Measurements from ENCODE around the gene LSM14A.
"Not testable (repeated sequence)": the region's sequence is repeated elsewhere in the genome, so short reads cannot be mapped to it uniquely, and the experiment has no call there.

The LSM14A gene

DNA sequence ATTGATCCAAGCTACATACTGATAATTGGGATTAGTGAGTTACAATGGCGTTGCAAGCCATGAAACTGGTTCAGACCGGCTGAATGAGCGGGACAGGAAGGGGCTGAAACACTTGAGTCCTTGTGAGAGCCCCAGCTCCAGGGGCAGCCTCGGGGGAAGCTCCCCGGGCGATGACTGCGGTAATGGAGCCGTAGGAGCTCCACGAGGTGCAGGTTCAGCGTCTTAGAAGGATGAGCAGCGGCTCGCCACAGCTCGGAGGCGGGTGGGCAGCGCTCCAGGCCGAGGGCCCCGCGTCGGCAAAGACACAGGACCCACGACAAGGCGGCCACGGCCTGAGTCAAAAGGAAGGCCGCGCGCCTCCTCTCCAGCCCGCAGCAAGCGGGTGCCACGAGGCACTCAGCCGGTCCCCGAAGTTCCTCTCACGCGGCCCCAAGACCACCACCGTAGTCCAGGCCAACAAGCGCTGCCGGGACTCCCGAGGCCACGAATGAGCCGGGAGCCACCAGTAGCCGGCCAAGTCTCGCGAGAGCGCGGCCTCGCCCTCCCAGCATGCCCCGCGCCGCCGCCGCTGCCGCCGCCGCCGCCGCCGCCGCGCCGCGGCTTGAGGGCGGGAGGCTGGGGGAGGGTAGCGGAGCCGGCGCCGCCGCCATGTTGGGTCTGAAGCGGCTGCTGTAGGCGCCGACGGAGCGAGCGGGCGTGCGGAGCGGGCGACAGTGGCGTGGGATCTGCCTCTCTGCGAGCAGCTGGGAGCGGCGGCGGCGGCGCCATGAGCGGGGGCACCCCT lies at the start of gene LSM14A:
LSM14A (plus strand) TSS at position 628 of the 784 bp plus-strand sequence; CDS start at position 767, 139 bp downstream.
- no peak for FAIRE-seq
- DNase-seq (ENCODE audit: insufficient read length, low spot score): peak; percentile 91

DNA sequence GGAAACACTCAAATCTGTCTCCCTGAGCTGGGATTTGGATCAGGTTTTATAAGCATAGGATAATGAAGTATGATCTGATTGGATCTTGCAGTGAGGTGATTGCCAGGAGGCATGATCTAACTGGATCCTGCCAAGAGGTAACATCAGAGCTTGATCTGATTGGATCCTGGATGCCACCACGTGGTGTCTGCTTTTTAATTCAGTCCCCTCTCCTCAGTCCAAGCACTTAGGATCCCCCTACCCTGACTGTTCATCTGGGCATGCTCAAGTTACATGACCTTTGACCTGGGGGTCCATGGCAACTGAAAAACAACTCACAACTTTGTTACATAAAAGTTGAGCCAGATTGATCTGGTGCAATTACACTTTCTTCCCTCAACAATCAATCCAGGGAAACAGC lies 47.5 kb upstream of the LSM14A start:
- no peak for DNase-seq (ENCODE audit: insufficient read length, low spot score)

DNA sequence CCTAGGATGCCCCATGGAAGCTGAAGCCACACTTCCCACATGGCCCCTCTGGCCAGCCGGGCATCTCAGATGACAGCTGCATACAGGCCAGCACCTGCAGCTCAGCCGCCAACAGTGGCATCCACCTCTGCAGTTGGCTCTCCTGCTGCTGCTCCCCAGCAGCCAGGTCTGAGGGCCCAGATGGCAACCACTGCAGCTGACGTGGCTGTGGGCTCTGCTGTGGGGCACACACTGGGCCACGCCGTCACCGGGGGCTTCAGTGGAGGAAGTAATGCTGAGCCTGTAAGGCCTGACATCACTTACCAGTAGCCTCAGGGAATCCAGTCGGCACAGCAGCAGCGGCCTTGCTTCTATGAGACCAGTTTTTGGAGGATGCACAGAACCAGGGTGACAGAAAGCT lies 45.3 kb upstream of the LSM14A start:
- no peak for FAIRE-seq

More for the DNA sequence above, 47.5 kb upstream of the LSM14A start:
- FAIRE-seq: no peak

DNA sequence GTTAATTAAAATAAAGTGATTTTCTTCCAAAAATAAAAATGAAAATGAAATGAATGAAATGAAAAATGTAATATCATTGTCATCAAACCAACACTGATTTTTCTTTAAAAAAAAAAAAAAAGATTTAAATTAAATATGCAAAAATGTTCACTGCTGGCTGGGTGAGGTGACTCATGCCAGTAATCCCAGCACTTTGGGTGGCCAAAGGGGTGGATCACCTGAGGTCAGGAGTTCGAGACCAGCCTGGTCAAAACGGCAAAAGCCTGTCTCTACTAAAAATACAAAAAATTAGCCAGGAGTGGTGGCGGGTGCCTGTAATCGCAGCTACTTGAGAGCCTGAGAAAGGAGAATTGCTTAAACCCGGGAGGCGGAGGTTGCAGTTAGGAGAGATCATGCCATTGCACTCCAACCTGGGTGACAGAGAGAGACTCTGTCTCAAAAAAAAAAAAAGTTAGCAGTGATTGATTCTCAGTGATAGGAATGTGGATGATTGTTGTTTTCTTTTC lies 44.6 kb upstream of the LSM14A start:
- no peak for FAIRE-seq

More for the DNA sequence above, 45.3 kb upstream of the LSM14A start:
- DNase-seq (ENCODE audit: insufficient read length, low spot score): no peak

DNA sequence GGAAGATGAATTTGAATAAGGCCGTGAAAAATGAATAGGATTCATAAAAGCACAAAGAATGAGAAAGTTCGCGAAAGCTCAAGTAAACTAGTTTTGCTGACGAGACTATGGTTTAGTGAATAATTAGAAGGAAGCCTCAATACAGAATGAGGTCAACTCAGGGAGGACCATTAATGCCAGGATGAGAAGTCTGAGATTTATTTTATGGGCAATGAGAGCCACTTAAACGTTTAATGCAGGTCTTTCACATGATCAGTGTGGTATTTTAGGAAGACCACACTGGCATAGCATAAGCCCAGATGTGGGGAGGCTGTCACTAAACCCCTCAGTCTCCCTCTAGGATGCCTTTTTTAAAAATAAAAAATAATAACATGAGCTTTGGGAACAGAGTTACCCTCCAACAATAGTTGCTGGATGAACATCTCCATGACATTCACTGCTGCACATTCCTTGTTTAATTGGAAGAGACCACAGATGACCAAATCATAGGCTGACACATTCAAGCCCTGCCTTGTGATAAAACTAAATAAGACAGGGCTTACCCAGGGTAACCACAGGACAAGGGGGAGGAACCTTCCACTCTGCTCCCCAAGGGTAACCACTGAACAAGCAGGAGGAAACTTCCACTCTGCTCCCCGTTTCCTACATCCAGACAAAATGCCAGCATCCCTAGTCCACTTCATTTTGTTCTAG lies 43.6 kb upstream of the LSM14A start:
- DNase-seq (ENCODE audit: insufficient read length, low spot score) (no peak), FAIRE-seq (no peak)

More for the DNA sequence above, 44.6 kb upstream of the LSM14A start:
- DNase-seq (ENCODE audit: insufficient read length, low spot score): no peak

DNA sequence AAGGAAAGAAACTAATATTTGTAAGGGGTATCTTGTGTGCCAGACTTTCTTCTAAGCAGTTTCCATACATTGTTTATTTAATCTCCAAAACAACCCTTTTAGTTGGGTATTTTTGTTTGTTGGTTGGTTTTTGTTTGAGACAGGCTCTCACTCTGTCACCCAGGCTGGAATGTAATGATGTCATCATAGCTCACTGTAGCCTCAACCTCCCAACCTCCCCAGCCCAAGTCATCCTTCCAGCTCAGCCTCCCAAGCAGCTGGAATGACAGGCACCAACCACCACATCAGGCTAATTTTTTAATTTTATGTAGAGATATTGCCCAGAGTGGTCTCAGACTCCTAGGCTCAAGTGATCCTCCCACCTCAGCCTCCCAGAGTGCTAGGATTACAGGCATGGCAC lies 41.2 kb upstream of the LSM14A start:
- FAIRE-seq: no peak
- DNase-seq (ENCODE audit: insufficient read length, low spot score): no peak

DNA sequence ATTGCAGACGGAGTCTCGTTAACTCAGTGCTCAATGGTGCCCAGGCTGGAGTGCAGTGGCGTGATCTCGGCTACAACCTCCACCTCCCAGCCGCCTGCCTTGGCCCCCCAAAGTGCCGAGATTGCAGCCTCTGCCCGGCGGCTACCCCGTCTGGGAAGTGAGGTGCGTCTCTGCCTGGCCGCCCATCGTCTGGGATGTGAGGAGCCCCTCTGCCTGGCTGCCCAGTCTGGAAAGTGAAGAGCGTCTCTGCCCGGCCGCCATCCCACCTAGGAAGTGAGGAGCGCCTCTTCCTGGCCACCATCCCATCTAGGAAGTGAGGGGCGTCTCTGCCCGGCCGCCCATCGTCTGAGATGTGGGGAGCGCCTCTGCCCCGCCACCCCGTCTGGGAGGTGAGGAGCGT lies 40.2 kb upstream of the LSM14A start:
- DNase-seq (ENCODE audit: insufficient read length, low spot score); FAIRE-seq: not testable (repeated sequence)

DNA sequence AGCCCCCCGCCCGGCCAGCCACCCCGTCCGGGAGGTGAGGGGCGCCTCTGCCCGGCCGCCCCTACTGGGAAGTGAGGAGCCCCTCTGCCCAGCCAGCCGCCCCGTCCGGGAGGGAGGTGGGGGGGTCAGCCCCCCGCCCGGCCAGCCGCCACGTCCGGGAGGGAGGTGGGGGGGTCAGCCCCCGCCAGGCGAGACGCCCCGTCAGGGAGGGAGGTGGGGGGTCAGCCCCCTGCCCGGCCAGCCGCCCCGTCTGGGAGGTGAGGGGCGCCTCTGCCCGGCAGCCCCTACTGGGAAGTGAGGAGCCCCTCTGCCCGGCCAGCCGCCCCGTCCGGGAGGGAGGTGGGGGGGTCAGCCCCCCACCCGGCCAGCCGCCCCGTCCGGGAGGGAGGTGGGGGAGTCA lies 39.6 kb upstream of the LSM14A start:
- not testable (repeated sequence) for FAIRE-seq

DNA sequence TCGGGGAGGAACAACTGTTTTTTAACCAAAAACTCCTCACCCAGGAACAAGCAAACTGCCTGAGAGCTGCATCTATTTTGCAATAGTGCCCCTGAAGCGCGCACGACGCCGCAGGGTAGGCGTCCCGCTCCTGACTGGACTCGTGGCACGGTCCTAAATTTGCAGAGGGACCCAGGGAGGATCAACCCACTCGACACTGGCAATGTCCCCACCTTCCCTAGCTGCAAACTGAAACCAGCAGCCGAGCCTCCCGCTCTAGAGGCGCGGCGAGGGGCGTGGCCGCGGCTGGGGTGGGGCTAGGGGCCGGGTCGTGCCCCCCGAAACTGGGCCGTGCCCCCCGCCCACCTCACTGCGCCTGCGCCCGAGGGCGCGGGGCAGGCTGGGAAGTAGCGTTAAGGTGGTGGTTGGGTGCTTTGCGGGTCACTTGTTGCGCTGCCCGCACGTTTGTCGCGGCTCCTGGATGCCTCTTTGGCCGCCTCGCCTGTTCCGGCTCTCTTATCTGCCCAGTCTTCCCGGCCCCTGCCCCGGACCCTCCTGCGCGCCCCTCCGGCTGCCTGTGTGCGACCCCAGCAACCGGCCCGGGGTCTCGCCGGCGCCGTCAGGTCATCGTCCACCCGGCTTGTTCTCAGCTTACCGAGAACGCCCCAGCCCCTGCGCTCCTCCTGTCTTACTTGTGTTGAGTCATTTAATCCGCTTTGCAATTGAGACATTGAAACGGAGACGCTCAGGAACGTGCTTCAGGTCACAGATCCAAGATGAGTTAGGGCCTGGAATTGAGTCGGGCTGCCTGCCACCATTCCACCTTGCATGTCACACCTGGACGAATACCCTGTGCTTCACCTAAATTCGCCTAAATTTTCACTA lies 37.9 kb upstream of the LSM14A start:
- peak; percentile 86 for FAIRE-seq
- peak; percentile 93 for DNase-seq (ENCODE audit: insufficient read length, low spot score)

More for the DNA sequence above, 39.6 kb upstream of the LSM14A start:
- DNase-seq (ENCODE audit: insufficient read length, low spot score): not testable (repeated sequence)

DNA sequence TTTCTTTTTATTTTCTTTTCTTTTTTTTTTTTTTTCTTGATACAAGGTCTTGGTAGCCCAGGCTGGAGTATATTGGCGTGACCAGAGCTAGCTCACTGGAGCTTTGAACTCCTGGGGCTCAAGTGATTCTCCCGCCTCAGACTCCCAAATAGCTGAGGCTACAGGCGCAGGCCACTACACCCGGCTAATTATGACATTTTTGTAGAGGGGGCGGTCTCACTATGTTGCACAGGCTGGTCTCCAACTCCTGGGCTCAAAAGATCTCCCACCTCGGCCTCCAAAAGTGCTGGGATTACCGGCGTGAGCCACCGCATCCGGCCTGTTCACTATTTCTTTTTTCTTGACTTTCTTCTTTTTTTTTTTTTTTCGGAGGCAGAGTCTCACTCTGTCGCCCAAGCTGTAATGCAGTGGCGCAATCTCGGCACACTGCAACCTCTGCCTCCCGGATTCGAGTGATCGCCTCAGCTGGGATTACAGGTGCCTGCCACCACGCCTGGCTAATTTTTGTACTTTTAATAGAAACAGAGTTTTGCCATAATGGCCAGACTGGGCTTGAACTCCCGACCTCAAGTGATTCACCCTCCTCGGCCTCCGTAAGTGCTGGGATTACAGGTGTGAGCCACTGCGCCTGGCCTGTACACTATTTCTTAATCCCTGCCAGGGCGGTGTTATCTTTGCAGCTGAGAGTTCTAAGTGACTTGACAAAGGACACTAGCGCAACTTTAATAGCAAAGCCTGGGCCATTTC lies 37.1 kb upstream of the LSM14A start:
- no peak for DNase-seq (ENCODE audit: insufficient read length, low spot score)
- no peak for FAIRE-seq

DNA sequence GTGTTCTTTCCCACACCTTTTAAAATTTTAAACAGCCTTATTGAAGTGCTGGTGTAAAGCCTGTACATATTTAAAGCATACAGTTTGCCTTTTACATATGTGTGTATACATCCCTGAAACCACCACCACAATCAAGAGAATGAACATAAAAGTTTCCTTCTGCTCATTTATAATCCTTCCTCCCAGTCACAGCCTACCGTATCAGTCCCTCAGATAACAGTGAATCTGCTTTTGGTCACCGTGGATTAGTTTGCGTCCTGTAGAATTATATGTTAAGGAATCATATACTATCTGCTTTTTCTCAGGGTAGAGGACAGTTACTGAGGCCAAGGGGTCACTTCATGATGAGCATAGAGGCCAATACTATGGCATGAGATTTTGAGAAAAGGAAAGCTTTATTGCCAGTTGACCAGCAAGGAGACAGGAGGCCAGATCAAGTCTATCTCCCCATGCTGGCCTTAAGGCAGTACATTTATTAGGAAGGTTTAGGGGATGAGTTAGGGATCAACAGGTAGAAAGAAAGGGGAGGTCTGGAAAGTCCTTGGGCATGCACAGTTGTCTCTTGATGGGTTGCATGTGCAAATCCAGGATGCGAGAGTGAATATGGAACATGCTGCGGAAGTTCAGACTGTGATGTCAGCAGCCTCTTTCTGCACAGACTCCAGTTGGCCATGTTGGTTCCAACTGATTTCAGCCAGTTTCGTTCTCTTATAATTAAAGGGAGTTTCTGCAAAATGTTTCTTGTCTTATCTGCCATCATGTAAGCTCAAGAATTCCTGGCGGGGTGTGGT lies 36.3 kb upstream of the LSM14A start:
- DNase-seq (ENCODE audit: insufficient read length, low spot score) (no peak), FAIRE-seq (no peak)

DNA sequence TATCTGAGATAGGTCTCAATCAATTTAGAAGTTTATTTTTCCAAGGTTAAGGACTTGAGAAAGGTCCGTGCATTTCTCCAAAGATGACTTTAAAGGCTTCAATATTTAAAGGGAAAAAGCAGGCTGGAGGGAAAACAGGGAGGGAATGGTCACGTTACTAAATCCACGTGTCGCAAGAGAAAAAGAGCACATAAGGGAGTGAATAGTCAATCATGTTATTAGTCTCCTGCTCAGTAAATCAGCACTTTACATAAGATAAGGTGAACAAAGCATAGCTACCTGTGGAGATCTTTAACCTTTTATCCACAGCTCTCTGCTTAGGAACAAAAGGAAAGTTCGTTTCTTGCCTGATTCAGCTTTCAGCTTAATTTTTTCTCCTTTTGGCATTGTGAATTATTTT lies 31.3 kb upstream of the LSM14A start:
- FAIRE-seq (no peak), DNase-seq (ENCODE audit: insufficient read length, low spot score) (no peak)

DNA sequence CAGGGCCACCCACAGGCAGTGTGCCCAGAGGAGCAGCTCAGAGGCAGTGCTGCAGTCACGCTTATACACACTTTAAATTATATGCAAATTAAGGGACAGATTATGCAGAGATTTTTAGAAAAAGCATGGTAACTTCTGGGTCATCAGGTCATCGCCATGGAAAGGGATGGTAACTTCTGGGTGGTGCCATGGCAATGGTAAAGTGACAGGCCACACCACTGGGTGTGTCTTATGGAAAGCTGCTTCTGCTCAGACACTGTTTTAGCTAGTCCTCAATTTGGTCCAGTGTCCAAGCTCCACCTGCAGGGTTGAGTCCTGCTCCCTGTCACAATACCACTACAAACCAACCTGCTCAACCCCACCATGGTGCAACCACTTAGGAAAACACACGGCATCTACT lies 29.9 kb upstream of the LSM14A start:
- no peak for FAIRE-seq
- no peak for DNase-seq (ENCODE audit: insufficient read length, low spot score)

DNA sequence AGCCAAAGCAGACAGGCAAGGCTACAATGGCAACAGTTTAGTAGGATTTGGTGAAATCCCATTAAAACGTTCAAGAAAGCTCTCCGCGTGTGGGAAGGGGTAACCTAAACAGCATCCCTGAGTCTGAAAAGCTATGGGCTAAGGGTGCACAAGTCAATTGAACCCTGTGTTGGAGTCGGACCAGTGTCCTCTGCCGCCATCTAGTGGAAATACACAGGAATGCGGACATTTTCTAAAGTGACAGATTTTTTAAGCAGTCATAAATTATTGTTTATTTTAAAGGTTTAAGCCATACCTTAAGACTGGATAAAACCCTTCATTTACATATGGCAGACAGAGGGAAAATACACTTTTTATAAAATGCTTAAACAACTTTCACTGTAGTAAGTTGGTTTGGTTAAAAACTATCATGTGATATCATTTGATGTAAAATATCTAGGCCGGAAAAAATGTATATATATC lies 26.5 kb upstream of the LSM14A start:
- peak; percentile 65 for DNase-seq (ENCODE audit: insufficient read length, low spot score)
- FAIRE-seq: peak; percentile 42

DNA sequence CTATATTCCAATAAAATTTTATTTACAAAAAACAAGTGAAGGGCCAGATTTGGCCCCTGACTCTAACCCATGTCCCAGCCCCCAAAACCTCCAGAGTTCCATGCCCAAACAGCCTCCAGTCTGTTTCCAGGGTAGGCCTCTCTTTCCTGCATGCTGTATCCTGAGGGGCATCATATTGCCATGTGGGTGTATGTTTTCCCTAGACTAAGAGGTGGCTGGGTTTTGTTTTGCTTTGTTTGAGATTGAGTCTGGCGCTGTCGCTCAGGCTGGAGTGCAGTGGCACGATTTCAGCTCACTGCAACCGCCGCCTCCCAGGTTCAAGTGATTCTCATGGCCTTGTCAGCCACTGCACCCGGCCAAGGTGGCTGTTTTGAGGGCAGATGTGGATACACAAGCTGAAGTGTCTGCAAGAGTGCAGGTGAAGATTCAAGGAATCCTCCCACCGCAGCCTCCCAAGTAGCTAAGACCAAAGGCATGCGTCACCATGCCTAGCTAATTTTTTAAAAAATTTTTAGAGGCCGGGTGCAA lies 23.6 kb upstream of the LSM14A start:
- FAIRE-seq (no peak), DNase-seq (ENCODE audit: insufficient read length, low spot score) (no peak)

DNA sequence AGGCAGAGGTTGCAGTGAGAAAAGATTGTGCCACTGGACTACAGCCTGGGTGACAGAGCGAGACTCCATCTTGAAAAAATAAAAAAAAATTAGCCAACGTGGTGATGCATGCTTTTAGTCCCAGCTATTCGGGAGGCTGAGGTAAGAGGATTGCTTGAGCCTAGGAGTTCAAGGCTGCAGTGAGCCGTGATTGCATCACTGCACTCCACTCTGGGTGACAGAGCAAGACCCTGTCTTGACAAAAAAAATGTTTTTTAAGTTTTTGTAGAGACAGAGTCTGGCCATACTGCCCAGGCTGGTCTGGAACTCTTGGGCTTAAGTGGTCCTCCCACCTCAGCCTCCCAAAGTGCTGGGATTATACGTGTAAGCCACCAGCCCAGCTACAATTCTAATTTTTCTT lies 22.4 kb upstream of the LSM14A start:
- FAIRE-seq (no peak), DNase-seq (ENCODE audit: insufficient read length, low spot score) (no peak)

DNA sequence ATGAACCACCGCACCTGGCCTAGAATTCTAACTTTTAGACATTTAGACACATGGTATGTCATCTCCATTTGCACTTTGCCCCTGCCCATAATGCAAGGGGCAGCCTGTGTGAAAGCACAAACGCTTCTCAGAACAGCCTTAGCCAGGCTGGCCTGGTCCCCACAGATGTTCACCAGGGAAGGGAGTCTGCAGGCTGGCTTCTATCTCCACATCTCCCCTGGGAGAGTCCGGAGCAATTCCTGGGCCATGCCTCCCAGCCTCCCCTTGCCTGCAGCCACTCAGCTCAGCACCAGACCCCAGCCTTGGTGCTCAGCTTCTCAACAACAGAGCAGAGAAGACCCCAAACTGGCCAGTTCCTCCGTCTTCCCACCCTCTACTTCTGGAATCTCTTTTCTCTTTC lies 21.7 kb upstream of the LSM14A start:
- FAIRE-seq (no peak), DNase-seq (ENCODE audit: insufficient read length, low spot score) (no peak)

DNA sequence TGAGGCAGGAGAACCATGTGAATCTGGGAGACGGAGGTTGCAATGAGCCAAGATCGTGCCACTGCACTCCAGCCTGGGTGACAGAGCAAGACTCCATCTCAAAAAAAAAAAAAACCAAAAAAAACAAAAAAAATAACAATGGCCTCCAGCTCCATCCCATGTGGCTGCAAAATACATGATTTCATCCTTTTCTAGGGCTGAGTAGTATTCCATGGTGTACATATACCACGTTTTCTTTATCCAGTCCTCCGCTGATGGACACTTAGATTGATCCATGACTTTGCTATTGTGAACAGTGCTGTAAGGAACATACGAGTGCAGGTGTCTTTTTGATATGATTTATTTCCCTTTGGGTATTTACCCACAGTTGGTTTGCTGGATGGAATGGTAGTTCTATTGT lies 20.9 kb upstream of the LSM14A start:
- DNase-seq (ENCODE audit: insufficient read length, low spot score) (no peak), FAIRE-seq (no peak)

DNA sequence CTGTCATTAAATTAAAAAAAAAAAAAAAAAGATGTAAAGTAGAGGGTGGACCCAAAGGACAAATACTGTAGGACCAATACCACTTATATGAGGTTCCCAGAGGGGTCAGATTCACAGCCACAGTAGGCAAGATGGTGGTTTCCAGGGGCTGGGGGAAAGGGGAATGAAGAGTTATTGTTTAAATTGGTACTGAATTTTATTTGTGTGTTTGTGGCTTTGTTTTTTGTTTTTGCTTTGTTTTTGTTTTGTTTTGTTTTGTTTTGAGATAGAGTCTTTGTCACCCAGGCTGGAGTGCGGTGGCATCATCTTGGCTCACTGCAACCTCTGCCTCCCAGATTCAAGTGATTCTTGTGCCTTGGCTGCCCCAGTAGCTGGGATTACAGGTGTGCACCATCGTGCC lies 17.9 kb upstream of the LSM14A start:
- DNase-seq (ENCODE audit: insufficient read length, low spot score): no peak
- FAIRE-seq: no peak

Measured in HTR-8/SVneo (cell line).